NCI-H1694 (cell line): ENCODE data around the gene LTBP1.
"Not testable (repeated sequence)": the region's sequence is repeated elsewhere in the genome, so short reads cannot be mapped to it uniquely, and the experiment has no call there.

Source experiments
- DNase-seq: peaks from one replicate; lab custom pipeline; 2025; lab: John Stamatoyannopoulos, UW

LTBP1 gene

DNA sequence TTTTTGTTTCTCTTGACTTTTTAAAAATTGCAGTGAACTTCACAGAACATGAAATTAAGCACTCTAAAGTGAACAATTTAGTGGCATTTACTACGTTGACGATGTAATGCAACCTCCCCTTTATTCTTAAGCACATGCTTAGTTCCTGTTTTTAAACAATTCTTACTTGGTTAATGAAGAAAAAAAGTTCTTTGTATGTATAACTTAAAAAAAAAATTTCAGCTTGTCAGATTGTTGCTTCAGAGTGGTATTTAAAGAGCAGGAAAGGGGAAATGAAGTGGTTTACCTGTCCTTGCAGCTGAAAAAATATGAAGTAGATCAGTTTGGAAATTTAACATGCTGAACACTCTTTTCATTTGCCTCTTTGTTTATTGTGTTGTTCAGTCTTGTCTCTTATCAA, 434.0 kb downstream of the LTBP1 start:
- no peak for DNase-seq

DNA sequence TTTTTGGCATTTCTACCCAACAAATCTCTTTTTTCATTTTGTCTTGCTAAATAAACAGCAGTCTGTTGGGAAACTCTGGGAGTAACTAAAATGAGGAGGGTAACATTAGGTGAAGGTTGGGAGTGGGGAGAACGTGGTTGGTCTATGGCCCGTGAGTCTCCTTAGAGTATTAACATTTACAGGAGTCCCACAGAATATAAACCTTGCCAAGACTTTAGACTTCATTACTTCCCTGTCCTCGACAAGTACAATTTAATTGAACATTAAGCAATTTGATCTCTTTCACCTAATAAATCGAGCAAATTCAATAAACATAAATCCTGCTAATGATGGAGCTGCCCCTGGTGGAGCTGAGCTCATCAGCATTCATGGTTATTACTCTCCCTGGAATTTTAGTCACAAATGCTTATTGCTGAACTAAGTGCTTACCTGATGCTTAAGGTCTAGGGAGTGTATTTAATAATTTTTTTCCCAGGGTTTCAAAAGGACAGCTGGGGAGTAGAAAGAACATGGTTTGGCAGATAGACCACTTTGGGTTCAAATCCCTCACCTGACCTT, 434.6 kb downstream of the LTBP1 start:
- no peak for DNase-seq

DNA sequence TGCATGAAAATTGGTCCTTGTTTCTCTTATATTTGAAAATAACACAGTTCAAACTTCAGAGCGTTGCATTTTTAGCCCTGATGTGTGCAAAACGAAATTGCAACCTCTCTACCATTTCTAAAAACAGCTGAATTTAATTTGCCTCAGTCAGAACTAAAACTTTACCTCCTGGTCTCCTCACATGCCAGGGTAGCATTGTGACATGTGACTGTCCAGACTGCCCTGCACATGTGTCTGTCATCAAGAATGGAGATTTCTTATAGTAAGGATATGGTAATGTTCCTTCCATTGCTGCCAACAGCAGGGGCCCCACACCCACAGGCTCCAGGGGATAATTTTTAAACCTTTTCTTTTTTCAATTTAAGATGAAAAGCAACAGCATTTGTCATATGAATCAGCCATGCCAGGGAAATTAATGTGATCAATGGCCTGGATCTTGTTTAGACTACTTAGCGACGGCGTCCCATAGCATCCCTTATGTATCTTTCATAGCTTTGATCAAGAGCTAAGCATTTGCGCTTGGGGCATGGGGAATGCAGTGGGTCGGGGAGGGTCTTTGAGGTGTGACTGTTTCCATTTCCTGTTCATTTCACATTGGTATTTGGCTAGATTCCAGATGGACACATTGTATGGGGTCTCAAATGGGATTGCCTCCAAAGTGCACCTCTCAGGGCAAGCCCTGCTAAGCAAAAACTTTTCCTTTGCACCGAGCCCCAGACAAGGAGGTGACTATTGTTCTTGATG, 437.3 kb downstream of the LTBP1 start:
- no peak for DNase-seq

DNA sequence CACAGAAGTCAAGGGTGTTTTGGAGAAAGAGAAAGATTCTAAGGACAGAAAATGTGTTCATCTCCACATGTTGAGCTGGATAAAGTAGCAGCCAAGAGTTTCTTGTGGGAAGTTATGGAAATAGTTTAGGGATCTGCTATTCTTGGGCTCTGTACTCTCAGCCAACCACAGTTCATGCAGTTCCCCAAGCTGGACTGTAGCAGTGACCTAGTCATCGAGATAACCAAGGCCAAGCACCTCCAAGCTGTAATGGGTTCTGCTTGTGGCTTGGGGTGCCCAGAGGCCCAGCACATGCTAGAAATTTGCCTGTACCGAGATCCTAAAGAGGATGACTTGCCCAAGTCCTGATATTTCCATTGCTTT, 437.8 kb downstream of the LTBP1 start:
- DNase-seq, result no peak

DNA sequence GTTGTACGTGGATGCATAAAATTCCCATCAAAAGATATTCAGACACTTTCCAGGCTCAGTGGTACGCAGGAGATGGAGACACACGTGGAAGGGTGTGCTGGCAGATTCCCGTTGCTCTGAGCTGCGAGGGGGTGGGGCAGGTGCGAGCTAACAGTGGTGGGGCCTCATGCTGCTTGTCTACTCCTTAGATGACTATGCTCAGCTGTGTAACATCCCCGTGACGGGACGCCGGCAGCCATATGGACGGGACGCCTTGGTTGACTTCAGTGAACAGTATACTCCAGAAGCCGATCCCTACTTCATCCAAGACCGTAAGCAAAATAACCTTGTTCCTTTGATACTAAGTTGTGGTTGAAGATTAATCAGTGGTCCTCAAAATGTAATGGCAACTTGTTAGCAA, 442.2 kb downstream of the LTBP1 start:
- no peak for DNase-seq

DNA sequence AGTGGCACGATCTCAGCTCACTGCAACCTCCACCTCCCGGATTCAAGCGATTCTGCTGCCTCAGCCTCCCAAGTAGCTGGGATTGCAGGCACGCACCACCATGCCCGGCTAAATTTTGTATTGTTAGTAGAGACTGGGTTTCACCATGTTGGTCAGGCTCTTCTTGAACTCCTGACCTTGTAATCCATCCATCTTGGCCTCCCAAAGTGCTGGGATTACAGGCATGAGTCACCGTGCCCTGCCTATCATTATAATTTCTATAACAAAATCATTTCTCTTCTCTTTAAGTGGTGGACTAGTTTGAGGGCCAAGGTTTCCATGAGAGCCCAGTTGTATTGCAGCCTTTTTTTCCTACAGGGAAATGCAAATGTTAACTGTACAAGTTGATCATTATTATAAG, 442.9 kb downstream of the LTBP1 start:
- not testable (repeated sequence) for DNase-seq

DNA sequence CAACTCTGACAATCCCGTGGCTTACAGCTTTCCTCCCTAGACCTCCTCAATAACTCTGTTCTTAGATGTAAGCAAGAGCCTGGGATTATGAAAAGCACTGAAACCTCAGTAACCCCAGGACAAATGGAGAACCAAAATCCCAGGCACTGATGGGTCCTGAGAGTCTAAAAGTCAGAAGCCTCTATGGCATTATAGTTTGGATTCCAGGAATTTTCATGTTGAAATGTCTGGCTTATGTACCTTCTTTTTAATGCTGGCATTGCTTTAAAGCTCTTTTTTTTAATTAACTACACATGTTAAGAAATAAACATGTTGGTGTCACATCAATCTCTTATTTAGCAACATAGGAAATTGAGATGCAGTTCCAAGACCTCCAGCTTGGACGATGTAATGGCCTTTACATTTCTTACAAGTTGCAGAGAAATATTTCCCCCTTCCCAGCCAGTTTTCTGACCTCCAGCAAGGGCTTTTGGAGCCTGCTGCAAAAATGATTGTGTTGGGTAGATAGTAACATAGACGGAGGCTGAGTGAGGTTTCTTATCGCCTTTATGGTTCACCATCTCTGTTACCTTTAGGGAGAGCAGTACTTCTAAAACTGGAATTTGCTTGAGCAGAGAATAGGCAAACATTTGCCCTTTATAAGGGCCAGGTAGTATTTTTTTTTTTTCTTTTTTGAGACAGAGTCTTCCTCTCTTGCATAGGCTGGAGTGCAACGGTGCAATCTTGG, 444.9 kb downstream of the LTBP1 start:
- DNase-seq, result no peak

DNA sequence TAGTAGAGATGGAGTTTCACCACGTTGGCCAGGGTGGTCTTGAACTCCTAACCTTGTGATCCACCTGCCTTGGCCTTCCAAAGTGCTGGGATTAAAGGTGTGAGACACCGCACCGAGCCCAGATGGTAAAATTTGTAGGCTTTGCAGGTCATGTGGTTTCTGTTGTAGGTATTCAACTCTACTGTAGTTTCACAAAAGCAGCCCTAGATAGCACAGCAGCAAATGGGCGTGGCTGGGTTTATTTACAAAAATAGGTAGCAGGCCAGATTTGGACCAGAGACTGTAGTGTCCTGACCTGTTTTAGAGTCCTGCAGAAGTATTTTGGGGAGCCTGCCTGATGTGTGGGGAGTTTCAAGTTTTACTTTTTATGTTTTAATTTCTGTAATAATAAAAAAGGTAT, 445.6 kb downstream of the LTBP1 start:
- no peak for DNase-seq

DNA sequence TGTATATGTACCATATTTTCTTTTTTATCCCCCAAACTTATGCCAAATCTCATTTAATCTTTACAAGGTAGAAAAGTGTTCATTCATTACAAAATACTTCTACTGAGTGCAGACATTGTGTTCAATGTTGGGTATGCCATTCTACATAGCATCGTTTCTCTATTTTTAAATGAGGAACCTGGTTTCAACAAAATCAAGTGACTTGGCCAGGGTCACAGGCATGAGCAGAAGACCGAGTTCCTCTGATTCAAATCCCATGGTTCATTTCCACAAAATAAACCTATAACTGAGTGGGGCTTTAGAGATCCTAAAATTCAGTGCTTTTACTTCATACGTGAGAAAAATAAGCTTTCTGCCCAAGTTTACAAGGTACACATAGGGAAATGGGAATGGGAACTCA, 448.3 kb downstream of the LTBP1 start:
- DNase-seq, result no peak

DNA sequence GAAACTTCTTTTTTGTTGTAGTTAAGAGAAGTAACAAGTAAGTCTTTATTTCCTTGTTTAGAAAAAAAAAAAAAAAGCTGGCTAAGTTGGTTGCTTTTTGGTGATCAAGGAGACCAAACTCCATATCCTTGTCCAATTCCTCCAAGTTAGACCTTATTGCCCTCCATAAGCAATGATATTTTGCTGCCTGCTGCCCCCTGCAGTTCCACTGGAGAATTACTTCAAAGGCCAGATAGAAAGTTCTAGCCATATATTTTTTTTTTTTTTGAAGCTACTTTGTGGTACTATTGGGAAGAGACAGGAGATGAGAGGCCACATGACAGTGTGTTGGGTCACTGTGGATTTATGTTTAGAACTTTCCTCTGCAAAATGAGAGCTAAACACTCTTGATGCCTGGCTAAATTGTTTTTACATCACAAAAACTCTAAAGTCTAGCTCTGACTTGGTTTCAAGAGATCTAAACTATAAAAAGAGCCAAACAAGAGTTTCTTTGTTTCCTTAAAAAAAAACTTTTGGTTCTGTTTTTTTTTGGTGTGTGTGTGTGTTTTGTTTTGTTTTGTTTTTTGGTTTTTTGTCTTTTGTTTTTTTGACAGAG, 449.0 kb downstream of the LTBP1 start:
- DNase-seq, result peak; percentile 39

DNA sequence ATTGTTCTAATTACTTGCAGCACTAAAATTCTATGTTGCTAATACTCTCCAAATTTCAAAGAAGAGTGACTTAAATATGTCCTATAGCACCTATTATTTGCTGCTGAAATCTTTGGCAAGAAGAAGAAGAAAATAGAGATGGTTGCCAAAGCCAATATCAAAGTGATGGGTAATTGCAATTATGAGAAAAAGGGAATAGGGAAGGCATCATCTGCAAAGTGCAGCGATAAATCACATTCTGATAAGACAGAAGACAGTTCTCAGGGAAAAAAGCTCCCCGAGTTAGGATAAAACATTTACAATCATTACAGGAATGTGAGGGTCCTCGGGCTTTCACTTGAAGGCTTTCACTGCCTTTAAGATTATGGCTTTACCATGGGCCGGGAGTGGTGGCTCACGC, 457.6 kb downstream of the LTBP1 start:
- DNase-seq, result no peak

DNA sequence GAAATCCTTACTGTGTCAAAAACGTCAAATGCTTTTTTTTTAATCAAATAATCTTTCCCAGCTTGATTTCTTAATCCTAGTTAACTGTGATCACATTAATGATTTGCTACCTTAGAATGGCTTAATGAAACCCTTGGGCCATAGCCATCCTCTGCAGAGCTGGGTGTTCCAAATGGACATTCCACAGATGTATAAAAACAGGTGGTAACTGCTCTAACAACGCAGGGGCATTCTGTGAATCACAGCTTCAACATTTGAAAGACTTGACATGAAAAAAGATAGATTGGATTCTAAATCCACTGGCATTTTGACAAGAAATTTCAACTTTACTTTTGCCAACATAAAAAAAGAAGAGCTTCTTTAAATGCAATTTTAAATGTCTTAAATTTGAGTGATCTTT, 459.9 kb downstream of the LTBP1 start:
- DNase-seq, result no peak

DNA sequence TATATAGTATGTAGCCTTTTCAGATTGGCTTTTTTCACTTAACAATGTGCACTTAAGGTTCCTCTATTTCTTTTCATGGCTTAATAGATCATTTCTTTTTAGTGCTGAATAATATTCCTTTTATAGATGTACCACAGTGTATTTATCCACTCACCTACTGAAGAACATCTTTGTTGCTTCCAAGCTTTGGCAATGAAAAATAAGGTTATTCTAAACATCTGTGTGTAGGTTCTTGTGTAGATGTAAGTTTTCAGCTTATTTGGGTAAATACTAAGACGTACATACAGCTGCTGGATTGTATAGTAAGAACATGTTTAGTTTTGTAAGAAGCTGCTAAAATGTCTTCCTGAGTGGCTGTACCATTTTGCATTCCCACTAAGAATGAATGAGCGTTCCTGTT, 461.4 kb downstream of the LTBP1 start:
- no peak for DNase-seq

DNA sequence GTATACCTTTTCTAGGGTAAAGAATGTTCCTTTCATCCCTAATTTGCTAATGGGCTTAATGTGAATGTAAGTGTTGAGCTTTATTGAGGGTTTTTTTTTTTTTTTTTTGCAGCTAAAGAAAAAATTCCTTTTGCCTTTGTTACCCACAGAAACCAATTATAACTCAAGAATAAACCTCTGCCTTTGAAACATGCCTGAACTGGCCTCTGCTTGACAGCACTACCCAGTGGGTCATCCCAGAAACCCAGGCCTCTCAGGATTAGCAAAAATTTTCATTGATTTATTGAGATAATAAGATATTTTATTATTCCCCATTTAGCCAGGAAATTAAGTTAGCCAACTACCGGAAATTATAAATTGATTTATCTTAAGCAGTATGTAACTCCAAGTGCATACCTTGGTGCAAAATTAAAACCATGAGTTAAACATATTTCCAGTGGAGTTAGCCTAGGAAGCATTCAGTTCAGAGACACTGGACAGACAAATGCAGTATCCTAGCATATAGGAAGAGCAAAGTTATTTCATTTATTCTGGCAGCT, 462.7 kb downstream of the LTBP1 start:
- DNase-seq, result no peak

DNA sequence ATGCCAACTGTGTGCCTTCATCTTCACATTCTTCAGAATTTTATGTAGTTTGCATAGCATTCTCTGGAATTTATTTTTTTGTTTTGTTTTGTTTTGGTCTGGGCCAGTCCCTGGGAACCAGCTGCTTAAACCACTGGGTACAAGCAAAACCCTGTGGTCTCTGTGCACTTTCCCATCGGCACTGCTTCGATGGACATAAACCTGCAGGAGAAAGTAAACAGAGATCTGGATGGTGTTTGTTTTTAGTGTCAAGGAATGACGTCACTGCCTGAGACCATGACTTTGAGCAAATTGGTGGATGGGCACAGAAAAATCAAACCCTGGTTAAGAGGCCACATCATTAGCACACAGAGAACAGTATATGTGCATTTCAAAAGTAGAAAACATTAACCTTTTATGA, 465.0 kb downstream of the LTBP1 start:
- DNase-seq, result no peak

DNA sequence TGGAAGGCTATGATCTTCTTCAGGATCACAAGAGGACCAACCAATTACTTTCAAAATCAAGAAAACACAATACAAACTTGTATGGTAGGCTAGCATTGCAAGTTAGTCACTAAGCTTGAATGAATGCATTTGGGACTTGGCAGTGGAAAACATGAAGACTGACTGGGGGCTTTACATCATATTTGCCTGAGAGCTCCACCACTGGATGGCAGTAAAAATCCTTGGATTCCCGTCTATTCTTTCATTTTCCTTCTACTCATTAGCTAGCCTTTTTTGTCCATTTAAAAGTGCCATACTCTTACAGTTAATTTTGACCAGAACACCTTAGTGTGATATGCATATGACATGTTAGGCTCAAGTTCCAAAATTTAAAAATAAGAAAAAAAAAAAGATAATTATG, 466.2 kb downstream of the LTBP1 start:
- no peak for DNase-seq

DNA sequence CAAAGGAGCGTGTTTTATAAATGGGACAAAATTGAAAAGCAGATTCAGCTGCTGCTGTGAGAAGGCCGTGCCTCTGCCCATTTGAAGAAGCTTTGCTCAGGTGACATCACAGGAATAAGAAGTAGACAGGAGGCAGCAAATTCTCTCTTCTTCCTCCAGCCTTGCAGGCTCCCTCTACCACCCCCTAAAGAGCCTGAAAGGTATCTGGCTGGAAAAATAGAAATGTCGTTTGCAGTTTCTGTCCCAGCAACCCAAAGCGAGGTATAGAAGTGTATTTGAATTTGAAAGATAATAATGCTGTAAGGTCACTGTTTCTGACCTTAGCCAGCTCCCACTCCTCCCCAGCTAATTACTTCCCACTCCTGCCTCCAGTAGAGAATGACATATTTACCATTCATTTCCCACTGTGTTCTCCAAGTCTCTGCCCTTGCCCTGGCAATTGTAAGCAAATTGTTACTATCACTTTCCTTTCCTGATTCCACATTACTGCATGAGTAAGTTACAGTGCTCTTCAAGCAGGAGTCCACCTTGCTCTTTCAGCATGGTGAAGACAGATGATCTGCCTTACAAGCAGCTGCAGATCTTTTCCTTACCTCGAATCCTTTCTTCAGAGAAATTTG, 472.9 kb downstream of the LTBP1 start:
- DNase-seq, result no peak

DNA sequence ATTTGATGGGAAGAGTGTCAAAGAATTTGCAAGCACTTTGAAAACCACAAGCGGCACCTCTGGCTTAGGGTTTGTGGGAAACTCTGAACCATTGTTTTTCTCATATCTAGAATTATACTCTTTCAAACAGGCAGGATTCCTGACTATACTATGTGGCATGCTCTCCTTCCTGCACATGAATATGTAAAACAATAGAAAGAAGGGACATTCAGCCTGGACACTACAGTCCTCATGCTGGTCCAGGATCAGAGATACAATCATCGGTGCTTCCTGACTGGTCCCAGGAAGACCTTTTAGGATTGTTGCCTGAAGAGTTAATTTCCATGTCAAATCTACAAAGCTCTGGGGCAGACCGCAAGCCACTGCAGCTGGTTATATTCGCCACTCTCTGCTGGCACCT, 474.0 kb downstream of the LTBP1 start:
- no peak for DNase-seq

DNA sequence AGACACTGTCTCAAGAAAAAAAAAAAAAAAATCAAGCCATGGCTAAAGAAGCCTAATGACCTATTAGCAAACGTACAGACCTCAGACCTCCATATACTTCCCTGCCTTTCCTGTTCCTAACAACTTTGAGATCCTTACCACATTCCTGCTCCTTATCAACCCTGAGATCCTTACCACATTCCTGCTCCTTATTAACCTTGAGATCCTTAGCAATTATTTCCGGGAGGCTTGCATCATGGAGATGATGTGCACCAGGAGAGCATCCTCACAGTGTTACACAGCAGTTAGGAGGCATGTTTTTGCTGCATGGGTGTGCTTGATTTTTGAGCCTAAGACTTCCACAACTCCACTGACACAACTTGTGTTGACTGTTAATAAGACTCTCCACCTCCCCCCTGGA, 475.1 kb downstream of the LTBP1 start:
- no peak for DNase-seq

DNA sequence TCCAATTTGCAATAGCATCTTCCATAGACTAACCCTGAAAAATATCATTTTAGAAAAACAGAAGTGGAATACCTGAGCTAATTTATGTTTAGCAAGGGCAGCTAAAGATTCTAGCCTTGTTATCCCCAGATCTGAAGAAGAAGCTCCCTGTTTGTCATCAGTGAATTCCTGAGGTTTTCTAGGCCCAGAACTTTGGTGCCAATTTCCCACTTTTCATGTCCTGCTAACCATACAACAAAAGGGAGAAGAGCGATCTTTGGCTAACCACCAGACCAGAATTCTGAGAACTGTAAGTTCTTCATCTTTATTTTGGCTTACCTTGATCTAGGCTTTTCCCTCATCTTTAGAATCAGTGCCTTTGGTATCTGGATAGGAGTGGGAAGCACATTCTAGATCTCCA, 478.4 kb downstream of the LTBP1 start:
- no peak for DNase-seq

DNA sequence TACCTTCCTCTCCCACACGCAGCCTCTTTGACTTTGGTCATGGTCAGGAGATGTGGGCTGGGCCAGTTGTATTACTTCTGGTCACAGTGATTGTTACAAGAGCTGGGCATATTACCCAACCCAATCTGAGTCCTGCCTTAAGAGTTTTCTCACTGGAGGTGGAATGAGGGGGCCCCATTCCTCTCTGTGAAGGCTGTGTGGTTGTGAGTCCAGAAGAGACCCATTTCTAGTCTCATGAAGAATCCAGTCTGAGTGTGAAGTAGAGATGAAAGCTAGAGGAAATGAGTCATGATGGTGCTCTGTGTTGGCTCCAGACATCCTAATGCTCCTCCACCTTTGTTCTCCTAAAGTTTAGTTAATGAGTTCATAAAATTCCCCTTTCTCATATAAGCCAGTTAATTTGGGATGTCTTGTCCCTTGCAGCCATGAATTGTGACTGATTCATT, 478.9 kb downstream of the LTBP1 start:
- no peak for DNase-seq

DNA sequence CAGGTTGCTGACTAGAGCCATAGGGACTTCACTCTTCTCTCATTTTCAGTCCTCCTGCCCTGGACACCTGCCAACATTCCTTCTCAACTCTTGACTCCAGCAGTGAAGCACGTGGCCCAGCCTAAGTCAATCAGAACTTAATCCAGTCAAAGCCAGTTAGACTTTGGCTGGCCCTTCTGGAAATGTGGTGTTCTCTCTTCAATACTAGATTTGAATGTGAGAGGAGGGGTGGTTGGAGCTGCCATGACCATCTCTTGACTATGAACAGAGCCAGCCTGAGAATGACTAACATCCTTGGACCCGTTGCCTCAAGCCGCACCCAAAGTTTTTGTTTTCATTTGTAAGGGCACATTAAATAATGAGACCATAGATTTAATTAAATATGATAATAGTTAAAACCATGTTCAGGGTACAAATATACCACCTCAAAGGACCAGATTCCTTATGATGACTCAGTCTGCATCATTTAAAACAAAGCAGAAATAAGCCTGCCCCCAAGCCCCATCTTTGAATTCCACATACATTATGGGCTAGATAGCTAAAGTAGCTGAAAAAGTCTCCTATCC, 480.0 kb downstream of the LTBP1 start:
- DNase-seq, result no peak
